Measurements from ENCODE around the gene INPP5F. TPM values are rescaled to one million over a fixed set of nuclear protein-coding genes. Genes with fewer than 3 reads are reported as not detected.

INPP5F gene
- total RNA-seq, 6 experiments from 2014 or later, result 2.0 to 3.9 (median 2.5) TPM

DNA sequence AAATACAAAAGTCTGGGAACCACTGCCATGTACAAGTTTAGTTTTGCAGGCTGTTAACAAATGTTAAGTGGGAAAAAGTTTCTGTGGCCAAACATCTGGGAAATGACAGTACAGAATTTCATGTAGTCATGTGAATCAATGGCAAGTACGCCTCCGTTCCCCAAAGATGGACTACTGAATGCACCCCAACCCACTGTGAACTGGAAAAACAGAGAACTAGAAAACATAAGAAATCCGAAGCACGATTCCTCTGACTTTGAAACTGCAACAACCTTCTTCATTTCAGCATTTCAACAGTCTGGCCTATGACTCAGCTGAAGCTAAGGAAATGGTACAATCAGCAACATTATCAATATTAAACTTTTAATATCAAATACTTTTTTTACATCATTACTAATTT lies 105.0 kb downstream of the INPP5F start:
- 95% methylated on average over 4 of the region's 4 CpGs for WGBS (ENCODE audit: insufficient coverage, low coverage, low lambda C conversion rate, missing lambda C conversion rate)
- Histone ChIP-seq H3K27ac (no peak overlapping the region), H3K4me3 (no peak overlapping the region), H3K9me3 (no peaks in the 10 kb centered on the region), H3K27me3 (no peaks in the 10 kb centered on the region), H3K36me3 (peaks cover 0 to 64% (median 15%) of the 10 kb centered on the region in 4 donors), H3K4me1 (peaks cover 0 to 13% (median 0%) of the 10 kb centered on the region in 4 donors)
- no peak for ATAC-seq
- intact Hi-C loops (cut with DNase I), result no loop called here
- DNase-seq, result no peak
- no peak for TF ChIP-seq POLR2A (IDR thresholded peaks at IDR 0.05)
- TF ChIP-seq, protein P1, sequence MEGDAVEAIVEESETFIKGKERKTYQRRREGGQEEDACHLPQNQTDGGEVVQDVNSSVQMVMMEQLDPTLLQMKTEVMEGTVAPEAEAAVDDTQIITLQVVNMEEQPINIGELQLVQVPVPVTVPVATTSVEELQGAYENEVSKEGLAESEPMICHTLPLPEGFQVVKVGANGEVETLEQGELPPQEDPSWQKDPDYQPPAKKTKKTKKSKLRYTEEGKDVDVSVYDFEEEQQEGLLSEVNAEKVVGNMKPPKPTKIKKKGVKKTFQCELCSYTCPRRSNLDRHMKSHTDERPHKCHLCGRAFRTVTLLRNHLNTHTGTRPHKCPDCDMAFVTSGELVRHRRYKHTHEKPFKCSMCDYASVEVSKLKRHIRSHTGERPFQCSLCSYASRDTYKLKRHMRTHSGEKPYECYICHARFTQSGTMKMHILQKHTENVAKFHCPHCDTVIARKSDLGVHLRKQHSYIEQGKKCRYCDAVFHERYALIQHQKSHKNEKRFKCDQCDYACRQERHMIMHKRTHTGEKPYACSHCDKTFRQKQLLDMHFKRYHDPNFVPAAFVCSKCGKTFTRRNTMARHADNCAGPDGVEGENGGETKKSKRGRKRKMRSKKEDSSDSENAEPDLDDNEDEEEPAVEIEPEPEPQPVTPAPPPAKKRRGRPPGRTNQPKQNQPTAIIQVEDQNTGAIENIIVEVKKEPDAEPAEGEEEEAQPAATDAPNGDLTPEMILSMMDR (IDR thresholded peaks at IDR 0.05), result no peak

GRCh38 chr10:119831656-119832055 lies 105.8 kb downstream of the INPP5F start:
- DNase-seq (no peak), ATAC-seq (no peak)
- Histone ChIP-seq H3K4me1 (peaks cover 0 to 13% (median 0%) of the 10 kb centered on the region in 4 donors), H3K27me3 (no peaks in the 10 kb centered on the region), H3K9me3 (no peaks in the 10 kb centered on the region), H3K27ac (no peak overlapping the region), H3K36me3 (peaks cover 0 to 72% (median 18%) of the 10 kb centered on the region in 4 donors), H3K4me3 (no peak overlapping the region)
- WGBS (ENCODE audit: insufficient coverage, low coverage, low lambda C conversion rate, missing lambda C conversion rate), result 87% methylated on average over 11 of the region's 11 CpGs
- no peak for TF ChIP-seq POLR2A (IDR thresholded peaks at IDR 0.05)
- TF ChIP-seq, protein P1 (IDR thresholded peaks at IDR 0.05), result no peak
- intact Hi-C loops (cut with DNase I), result no loop called here

DNA sequence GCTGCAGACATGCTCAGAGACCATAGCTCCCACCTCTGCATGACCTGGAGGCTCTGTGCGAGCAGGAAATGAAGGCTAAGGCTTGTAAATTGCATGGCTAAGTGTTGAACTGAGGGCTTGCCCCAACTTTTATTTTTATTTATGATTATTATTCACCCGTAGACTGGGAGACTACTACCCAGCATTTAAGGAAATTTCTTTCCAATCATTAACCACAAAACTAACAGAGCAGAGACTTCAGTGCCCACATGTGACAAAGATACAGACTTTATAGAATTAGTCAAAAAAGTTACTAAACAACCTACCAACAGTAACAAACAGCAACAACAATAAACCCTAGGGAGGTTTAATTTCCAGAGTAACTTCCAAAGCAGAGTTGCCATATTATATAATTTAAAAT lies 107.1 kb downstream of the INPP5F start:
- intact Hi-C loops (cut with DNase I), result no loop called here
- peaks cover 0 to under 1% (median 0%) of the 10 kb centered on the region in 4 donors for H3K4me1 ChIP-seq
- H3K9me3 ChIP-seq, result no peaks in the 10 kb centered on the region
- TF ChIP-seq, protein P1 (IDR thresholded peaks at IDR 0.05), result no peak
- TF ChIP-seq POLR2A (IDR thresholded peaks at IDR 0.05), result no peak
- DNase-seq (no peak), ATAC-seq (no peak)
- H3K27me3 ChIP-seq, result no peaks in the 10 kb centered on the region
- no peak overlapping the region for H3K27ac ChIP-seq
- H3K4me3 ChIP-seq, result no peak overlapping the region
- 77% methylated on average over 1 of the region's 2 CpGs for WGBS (ENCODE audit: insufficient coverage, low coverage, low lambda C conversion rate, missing lambda C conversion rate)
- peaks cover 0 to 85% (median 25%) of the 10 kb centered on the region in 4 donors for H3K36me3 ChIP-seq

- intact Hi-C loops (cut with DNase I), result no loop called here
- 71% methylated on average over 4 of the region's 4 CpGs for WGBS (ENCODE audit: insufficient coverage, low coverage, low lambda C conversion rate, missing lambda C conversion rate)
- H3K36me3 ChIP-seq, result peaks cover 0 to 96% (median 30%) of the 10 kb centered on the region in 4 donors
Measured at GRCh38 chr10:119834188-119834587, 108.3 kb downstream of the INPP5F start.

More at GRCh38 chr10:119834188-119834587, 108.3 kb downstream of the INPP5F start:
- ATAC-seq (no peak), DNase-seq (no peak)
- Histone ChIP-seq H3K9me3 (no peaks in the 10 kb centered on the region), H3K4me1 (no peaks in the 10 kb centered on the region), H3K27me3 (no peaks in the 10 kb centered on the region), H3K27ac (no peak overlapping the region), H3K4me3 (no peak overlapping the region)
- TF ChIP-seq POLR2A (IDR thresholded peaks at IDR 0.05), result no peak
- TF ChIP-seq, protein P1 (IDR thresholded peaks at IDR 0.05), result no peak

All from right lobe of liver (tissue), 6 donors.